ENCODE data around the gene CLCN3. TPM values are rescaled to one million over a fixed set of nuclear protein-coding genes. Genes with fewer than 3 reads are reported as not detected.

Gene CLCN3
- total RNA-seq, 2 donors from 2014 or later = 137 to 148 TPM

- intact Hi-C loops (cut with DNase I) = no loop called here
- Histone ChIP-seq H3K9me3 (no peaks in the 10 kb centered on the region), H3K9ac (ENCODE audit: low read depth in 2 of 2, low read length in 2 of 2) (no peak overlapping the region), H3K27ac (peak overlapping the region; percentile 94), H3K27me3 (no peaks in the 10 kb centered on the region), H3K4me3 (no peak overlapping the region), H3K36me3 (no peaks in the 10 kb centered on the region), H3K4me1 (no peaks in the 10 kb centered on the region)
- TF ChIP-seq, protein P1, sequence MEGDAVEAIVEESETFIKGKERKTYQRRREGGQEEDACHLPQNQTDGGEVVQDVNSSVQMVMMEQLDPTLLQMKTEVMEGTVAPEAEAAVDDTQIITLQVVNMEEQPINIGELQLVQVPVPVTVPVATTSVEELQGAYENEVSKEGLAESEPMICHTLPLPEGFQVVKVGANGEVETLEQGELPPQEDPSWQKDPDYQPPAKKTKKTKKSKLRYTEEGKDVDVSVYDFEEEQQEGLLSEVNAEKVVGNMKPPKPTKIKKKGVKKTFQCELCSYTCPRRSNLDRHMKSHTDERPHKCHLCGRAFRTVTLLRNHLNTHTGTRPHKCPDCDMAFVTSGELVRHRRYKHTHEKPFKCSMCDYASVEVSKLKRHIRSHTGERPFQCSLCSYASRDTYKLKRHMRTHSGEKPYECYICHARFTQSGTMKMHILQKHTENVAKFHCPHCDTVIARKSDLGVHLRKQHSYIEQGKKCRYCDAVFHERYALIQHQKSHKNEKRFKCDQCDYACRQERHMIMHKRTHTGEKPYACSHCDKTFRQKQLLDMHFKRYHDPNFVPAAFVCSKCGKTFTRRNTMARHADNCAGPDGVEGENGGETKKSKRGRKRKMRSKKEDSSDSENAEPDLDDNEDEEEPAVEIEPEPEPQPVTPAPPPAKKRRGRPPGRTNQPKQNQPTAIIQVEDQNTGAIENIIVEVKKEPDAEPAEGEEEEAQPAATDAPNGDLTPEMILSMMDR (IDR thresholded peaks at IDR 0.05) = no peak
- no peak for DNase-seq
Measured at GRCh38 chr4:169658196-169658595, 37.8 kb downstream of the CLCN3 start.

- Histone ChIP-seq H3K36me3 (no peaks in the 10 kb centered on the region), H3K4me3 (no peak overlapping the region), H3K9me3 (no peaks in the 10 kb centered on the region), H3K9ac (ENCODE audit: low read depth in 2 of 2, low read length in 2 of 2) (peak overlapping the region in 1 of 2 donors; percentile 64), H3K27ac (peak overlapping the region; percentile 94), H3K27me3 (no peaks in the 10 kb centered on the region), H3K4me1 (no peaks in the 10 kb centered on the region)
- TF ChIP-seq, protein P1 (IDR thresholded peaks at IDR 0.05) = no peak
- DNase-seq = no peak
- intact Hi-C loops (cut with DNase I) = no loop called here
Measured at GRCh38 chr4:169658975-169659715, 38.8 kb downstream of the CLCN3 start.

DNA sequence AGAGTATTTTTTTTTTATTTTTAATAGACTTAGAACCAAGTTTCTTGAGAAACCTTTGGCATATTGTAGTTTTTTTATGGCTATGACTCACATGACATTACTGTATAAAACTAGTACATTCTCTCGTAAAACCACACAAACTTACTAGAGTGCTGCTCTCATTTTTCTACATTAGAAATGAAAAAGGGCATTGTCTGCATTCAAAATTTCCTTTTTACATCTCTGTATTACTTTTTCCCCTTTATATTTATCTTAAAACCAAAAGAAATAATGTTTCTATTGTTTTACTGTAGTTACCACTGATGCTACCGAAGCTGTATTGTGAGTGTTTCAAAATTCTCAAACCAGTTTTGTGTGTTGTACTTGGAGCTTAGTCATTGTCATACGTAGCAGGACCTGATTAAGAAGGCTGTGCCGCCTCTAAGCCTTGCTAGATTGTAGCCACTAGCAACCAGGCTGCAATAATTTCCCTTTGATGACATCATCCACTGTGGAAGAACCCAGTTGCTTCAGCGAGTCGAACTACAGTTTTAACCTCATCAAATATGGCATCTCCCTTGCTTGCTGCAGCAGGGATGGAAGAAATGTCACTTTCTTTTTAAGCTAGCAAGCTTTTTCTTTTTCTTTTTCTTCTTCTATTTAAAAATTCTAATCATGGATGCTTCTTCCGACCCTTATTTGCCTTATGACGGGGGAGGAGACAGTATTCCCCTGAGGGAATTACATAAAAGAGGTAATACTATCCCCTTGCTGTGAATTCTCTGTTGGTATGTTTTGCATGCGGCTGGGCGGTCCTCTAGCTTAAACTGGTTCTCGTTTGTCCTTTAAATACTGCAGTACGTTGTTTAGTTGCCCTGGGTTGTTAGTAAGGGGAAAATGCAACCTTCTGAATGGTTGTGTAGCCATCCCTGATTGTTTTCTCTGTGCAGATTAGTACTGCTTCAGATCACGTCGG is 39.6 kb downstream of the CLCN3 start:
- no peaks in the 10 kb centered on the region for H3K4me1 ChIP-seq
- peak overlapping the region; percentile 28 to 80 for H3K9ac ChIP-seq (ENCODE audit: low read depth in 2 of 2, low read length in 2 of 2)
- H3K27ac ChIP-seq = peak overlapping the region; percentile 94
- H3K36me3 ChIP-seq = no peaks in the 10 kb centered on the region
- TF ChIP-seq, protein P1 (IDR thresholded peaks at IDR 0.05) = no peak
- H3K4me3 ChIP-seq = peak overlapping the region; percentile 37
- DNase-seq = peak; percentile 84
- intact Hi-C loops (cut with DNase I) = loop anchor here (5.0 kb wide), 1 partner anchor 38 kb away; the partner anchor contains the start of gene CLCN3
- H3K9me3 ChIP-seq = no peaks in the 10 kb centered on the region
- H3K27me3 ChIP-seq = no peaks in the 10 kb centered on the region

DNA sequence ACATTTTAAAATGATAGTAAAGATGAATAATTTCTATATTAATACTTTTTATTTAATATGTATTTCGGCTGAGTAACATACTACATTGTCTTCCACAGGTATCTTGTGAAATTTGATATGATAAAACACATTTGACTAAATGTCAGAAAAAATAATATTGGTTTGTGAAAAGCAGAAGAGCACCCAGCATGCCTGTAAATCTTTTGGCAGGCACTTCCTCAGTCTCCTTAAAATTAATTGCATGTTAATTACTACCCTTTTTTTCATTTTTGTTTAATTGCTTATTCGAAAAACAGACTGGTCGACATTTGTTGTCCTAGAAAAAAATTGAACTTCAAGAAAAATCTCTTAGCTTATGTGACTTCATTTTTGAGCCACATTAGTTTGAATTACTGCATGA is 40.6 kb downstream of the CLCN3 start:
- peak overlapping the region; percentile 94 for H3K27ac ChIP-seq
- no peaks in the 10 kb centered on the region for H3K27me3 ChIP-seq
- no peaks in the 10 kb centered on the region for H3K9me3 ChIP-seq
- H3K36me3 ChIP-seq = no peaks in the 10 kb centered on the region
- peak overlapping the region; percentile 37 for H3K4me3 ChIP-seq
- no peak for DNase-seq
- TF ChIP-seq, protein P1 (IDR thresholded peaks at IDR 0.05) = no peak
- no peaks in the 10 kb centered on the region for H3K4me1 ChIP-seq
- intact Hi-C loops (cut with DNase I) = loop anchor here (5.0 kb wide), 1 partner anchor 39 kb away; the partner anchor contains the start of gene CLCN3
- H3K9ac ChIP-seq (ENCODE audit: low read depth in 2 of 2, low read length in 2 of 2) = peak overlapping the region in 1 of 2 donors; percentile 51

DNA sequence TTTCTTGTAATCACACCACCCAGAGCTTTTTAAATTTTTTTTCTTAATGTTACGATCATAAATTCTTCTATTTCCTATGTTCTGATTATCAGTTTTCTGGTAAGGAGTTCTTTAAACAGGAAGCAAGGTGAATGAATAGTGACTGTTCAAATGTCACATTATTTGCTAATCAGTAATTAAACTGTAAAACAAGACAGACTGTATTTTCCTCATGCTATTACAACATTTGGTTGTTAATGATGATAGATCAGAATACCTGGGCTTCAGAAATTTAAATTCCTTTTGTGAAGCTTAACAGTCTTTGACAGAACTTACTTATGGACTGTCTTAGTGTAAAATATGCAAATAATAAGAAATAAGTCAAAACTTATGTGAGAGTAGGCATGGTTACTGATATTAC is 41.4 kb downstream of the CLCN3 start:
- Histone ChIP-seq H3K36me3 (no peaks in the 10 kb centered on the region), H3K27me3 (no peaks in the 10 kb centered on the region), H3K4me1 (peaks cover 4% of the 10 kb centered on the region), H3K9ac (ENCODE audit: low read depth in 2 of 2, low read length in 2 of 2) (no peak overlapping the region), H3K4me3 (peak overlapping the region; percentile 37), H3K9me3 (no peaks in the 10 kb centered on the region), H3K27ac (peak overlapping the region; percentile 94)
- intact Hi-C loops (cut with DNase I) = loop anchor here (5.0 kb wide), 1 partner anchor 39 kb away; the partner anchor contains the start of gene CLCN3
- DNase-seq = no peak
- TF ChIP-seq, protein P1 (IDR thresholded peaks at IDR 0.05) = no peak
